Stimulated activated naive CD4-positive, alpha-beta T cell (primary cell): ENCODE measurements around the gene HOPX.
"Not testable (repeated sequence)": the region's sequence is repeated elsewhere in the genome, so short reads cannot be mapped to it uniquely, and the experiment has no call there.

Source experiments
- DNase-seq, 6 experiments: peaks; one replicate each; lab custom pipeline; 2025; lab: John Stamatoyannopoulos, UW

HOPX gene

GRCh38 chr4:56626963-56627362, 54.1 kb downstream of the HOPX start:
- DNase-seq = no peak

- DNase-seq = no peak
Measured at GRCh38 chr4:56626420-56626819, 54.7 kb downstream of the HOPX start.

GRCh38 chr4:56622176-56622575, 58.9 kb downstream of the HOPX start:
- DNase-seq = no peak

- no peak for DNase-seq
Measured at GRCh38 chr4:56619816-56620215, 61.3 kb downstream of the HOPX start.

GRCh38 chr4:56619160-56619559, 61.9 kb downstream of the HOPX start:
- DNase-seq = no peak

- DNase-seq = no peak
Measured at GRCh38 chr4:56618734-56619133, 62.4 kb downstream of the HOPX start.

- DNase-seq = no peak
Measured at GRCh38 chr4:56613101-56613862, 67.8 kb downstream of the HOPX start.

- no peak for DNase-seq
Measured at GRCh38 chr4:56612282-56612681, 68.8 kb downstream of the HOPX start.

- no peak for DNase-seq
Measured at GRCh38 chr4:56611501-56611900, 69.6 kb downstream of the HOPX start.

GRCh38 chr4:56610170-56610569, 70.9 kb downstream of the HOPX start:
- not testable (repeated sequence) for DNase-seq

GRCh38 chr4:56607926-56608325, 73.2 kb downstream of the HOPX start:
- no peak for DNase-seq

GRCh38 chr4:56606385-56606784, 74.7 kb downstream of the HOPX start:
- DNase-seq = no peak

GRCh38 chr4:56605464-56605863, 75.6 kb downstream of the HOPX start:
- DNase-seq = not testable (repeated sequence)

- no peak for DNase-seq
Measured at GRCh38 chr4:56603297-56603696, 77.8 kb downstream of the HOPX start.
